HepG2 (cell line): Measurements from ENCODE around the gene ICAM2. TPM values are rescaled to one million over a fixed set of nuclear protein-coding genes. Genes with fewer than 3 reads are reported as not detected.

Source experiments
- ARNT2 ChIP-seq: sonication (generic); formaldehyde crosslinking; IDR thresholded peaks from 2 replicates; pipeline ENCODE4 v1.8.0; 2022; ENCODE audit warnings: mild to moderate bottlenecking, low read depth, missing genetic modification reagents, moderate library complexity
- ATF7 ChIP-seq, 2 experiments: fragments of 450-650 bp in 1 of 2; sonication (generic) in 1 of 2; formaldehyde crosslinking in 1 of 2; IDR thresholded peaks; 2 replicates each; pipeline versions ENCODE4 v1.4.0 to v1.6.1; 2016 to 2020; ENCODE audit warnings: antibody characterized with exemption in 1 of 2, mild to moderate bottlenecking in 1 of 2, missing genetic modification reagents in 1 of 2
- CREB1 ChIP-seq, 2 experiments: fragments of 450-650 bp in 1 of 2; IDR thresholded peaks; 2 replicates each; pipeline ENCODE4 v1.6.1; 2016 to 2017; ENCODE audit warnings: control low read depth in 1 of 2, mild to moderate bottlenecking in 1 of 2, missing compliant biosample characterization in 1 of 2, missing genetic modification characterization in 1 of 2
- E2F1 ChIP-seq: sonication (generic); formaldehyde crosslinking; IDR thresholded peaks from 2 replicates; pipeline ENCODE4 v1.5.0; 2020; ENCODE audit warnings: missing genetic modification reagents
- FOSL2 ChIP-seq: sonication (generic); formaldehyde crosslinking; IDR thresholded peaks from 2 replicates; pipeline ENCODE4 v1.4.0; 2020; ENCODE audit warnings: missing genetic modification reagents
- JUN ChIP-seq: sonication (generic); formaldehyde crosslinking; IDR thresholded peaks from 2 replicates; pipeline ENCODE4 v1.4.0; 2020; ENCODE audit warnings: mild to moderate bottlenecking, missing genetic modification reagents
- JUND ChIP-seq: sonication (generic); formaldehyde crosslinking; IDR thresholded peaks from 2 replicates; pipeline ENCODE4 v1.8.0; 2022; ENCODE audit warnings: mild to moderate bottlenecking, missing genetic modification reagents
- KDM3A ChIP-seq: IDR thresholded peaks from 2 replicates; pipeline ENCODE4 v1.6.1; 2018; ENCODE audit warnings: low read depth, missing compliant biosample characterization
- MLLT10 ChIP-seq: sonication (generic); formaldehyde crosslinking; IDR thresholded peaks from 2 replicates; pipeline ENCODE4 v1.4.0; 2020; ENCODE audit warnings: missing genetic modification reagents
- NCOR1 ChIP-seq: fragments of 200-600 bp; sonication (generic); IDR thresholded peaks from 2 replicates; pipeline ENCODE4 v1.7.0; 2017; ENCODE audit warnings: antibody characterized with exemption, low read length, borderline replicate concordance
- PHF5A ChIP-seq: IDR thresholded peaks from one replicate; pipeline ENCODE4 v1.6.1; 2018; ENCODE audit warnings: low read depth, missing genetic modification reagents; ENCODE audit not compliant: unreplicated experiment
- RCOR2 ChIP-seq: IDR thresholded peaks from 2 replicates; pipeline ENCODE4 v1.6.1; 2016; ENCODE audit warnings: missing biosample characterization, missing genetic modification reagents
- RFXAP ChIP-seq: sonication (generic); formaldehyde crosslinking; IDR thresholded peaks from 2 replicates; pipeline ENCODE4 v1.4.0; 2020; ENCODE audit warnings: missing genetic modification reagents, borderline replicate concordance
- RXRA ChIP-seq: sonication (generic); formaldehyde crosslinking; IDR thresholded peaks from 2 replicates; pipeline ENCODE4 v1.5.1; 2020; ENCODE audit warnings: missing genetic modification reagents
- SALL1 ChIP-seq: sonication (generic); formaldehyde crosslinking; IDR thresholded peaks from 2 replicates; pipeline ENCODE4 v1.8.0; 2022; ENCODE audit warnings: mild to moderate bottlenecking, missing genetic modification reagents
- ZBTB7B ChIP-seq: sonication (generic); formaldehyde crosslinking; IDR thresholded peaks from 2 replicates; pipeline ENCODE4 v1.4.0; 2020; ENCODE audit warnings: missing genetic modification reagents
- ZMYM3 ChIP-seq: sonication (generic); formaldehyde crosslinking; IDR thresholded peaks from 2 replicates; pipeline ENCODE4 v1.5.1; 2020; ENCODE audit warnings: mild to moderate bottlenecking, missing genetic modification reagents
- ZNF207 ChIP-seq: fragments of 450-650 bp; IDR thresholded peaks from 2 replicates; pipeline ENCODE4 v1.6.1; 2016; ENCODE audit warnings: antibody characterized with exemption, borderline replicate concordance
- ZNF225 ChIP-seq: sonication (generic); formaldehyde crosslinking; IDR thresholded peaks from 2 replicates; pipeline ENCODE4 v1.4.0; 2020; ENCODE audit warnings: mild to moderate bottlenecking, missing genetic modification reagents
- ZNF772 ChIP-seq: sonication (generic); formaldehyde crosslinking; IDR thresholded peaks from 2 replicates; pipeline ENCODE4 v1.5.0; 2020; ENCODE audit warnings: mild to moderate bottlenecking, missing genetic modification reagents
- ZSCAN30 ChIP-seq: sonication (generic); formaldehyde crosslinking; IDR thresholded peaks from 2 replicates; pipeline ENCODE4 v1.5.0; 2020; ENCODE audit warnings: mild to moderate bottlenecking, missing genetic modification reagents
- polyA plus RNA-seq, 8 experiments: library from polyadenylated mRNA; depleted of rRNA in 3 of 8; stranded (reverse) in 7 of 8; unstranded in 1 of 8; fragments of >200 nt; fragmentation: Illumina TruSeq in 4 of 8; extraction: Trizol in 4 of 8; gene quantifications; 2 replicates each; pipeline versions ENCODE4 v1.2.1 to v1.2.3, GENCODE V29; 2011 to 2016; ENCODE audit warnings: low read depth in 4 of 8, missing spikeins in 1 of 8, mixed read lengths in 1 of 8; ENCODE audit not compliant: insufficient read depth in 1 of 8
- total RNA-seq, 5 experiments: library from RNA; depleted of rRNA; stranded (reverse); fragments of >200 nt; fragmentation: Illumina TruSeq; extraction: Trizol; gene quantifications; 2 replicates each; pipeline ENCODE4 v1.2.3, GENCODE V29; 2016; ENCODE audit warnings: low read depth in 1 of 5
- TF ChIP-seq, protein P1 (sequence below): sonication (generic); formaldehyde crosslinking; IDR thresholded peaks from 2 replicates; pipeline ENCODE4 v1.4.0; 2020; ENCODE audit warnings: missing genetic modification reagents
- TF ChIP-seq, protein P2 (sequence below): IDR thresholded peaks from 2 replicates; pipeline ENCODE4 v1.6.1; 2016
- TF ChIP-seq, protein P3 (sequence below): sonication (generic); formaldehyde crosslinking; IDR thresholded peaks from 2 replicates; pipeline ENCODE4 v1.5.0; 2020; ENCODE audit warnings: missing genetic modification reagents
- TF ChIP-seq, protein P4 (sequence below): sonication (generic); formaldehyde crosslinking; IDR thresholded peaks from 2 replicates; pipeline ENCODE4 v1.4.0; 2020; ENCODE audit warnings: missing genetic modification reagents, low read depth, mild to moderate bottlenecking, borderline replicate concordance

ICAM2 gene
- total and polyA plus RNA-seq, 2 of the 13 experiments (the other 11 are each of a cell fraction or from before 2014, with no cell fraction given), result 10.9 to 20.8 TPM

DNA sequence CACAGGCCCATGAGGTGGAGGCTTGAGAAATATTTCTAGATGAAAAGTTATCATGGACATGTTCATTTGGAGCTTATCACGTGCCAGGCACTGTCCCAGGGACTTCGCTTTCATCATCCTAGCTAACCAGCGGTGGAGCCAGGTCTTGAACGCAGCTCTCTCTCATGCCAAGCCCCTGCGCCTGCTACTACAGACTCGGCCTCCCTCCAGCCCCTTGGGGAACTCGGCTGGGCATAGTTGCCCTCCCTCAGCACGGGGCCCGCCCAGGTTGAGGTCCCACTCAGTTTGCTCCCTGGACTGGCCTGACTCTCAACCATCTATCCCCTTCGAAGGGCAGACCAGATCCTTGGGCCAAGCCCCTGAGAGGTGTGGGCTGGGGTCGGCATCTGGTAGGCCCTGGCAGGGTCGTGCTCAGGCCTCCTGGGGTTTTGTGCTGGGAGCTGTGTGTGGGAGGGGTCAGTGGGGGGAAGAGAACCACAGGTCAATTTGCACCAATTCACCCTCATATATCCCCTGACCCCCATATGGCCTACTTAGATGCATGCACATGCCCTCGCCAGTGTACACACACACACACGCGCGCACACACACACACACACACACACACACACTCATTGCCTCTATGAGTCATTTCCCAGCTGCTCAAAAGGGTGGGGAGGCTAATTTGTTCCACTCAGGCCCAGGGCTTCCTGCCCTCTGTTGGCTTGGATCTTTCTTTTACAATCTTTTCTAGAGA is 35.6 kb downstream of the ICAM2 start (continued):
- TF ChIP-seq ZMYM3 (0 out of 2 replicates have a peak, but pooled peaks have one; percentile 21), SALL1 (CRISPR knock-in tag) (0 out of 2 replicates have a peak, but pooled peaks have one; percentile 25), ZBTB7B (CRISPR knock-in tag) (no peak), ZNF207 (no peak), MLLT10 (CRISPR knock-in tag) (no peak), CREB1 (IDR thresholded peaks at IDR 0.05) (peak; percentile 26; the same call in 1 of the 2 replicates), CREB1 (CRISPR knock-in tag; IDR thresholded peaks at IDR 0.05) (no peak), E2F1 (no peak), NCOR1 (no peak), ZNF772 (CRISPR knock-in tag) (no peak), FOSL2 (CRISPR knock-in tag) (peak; percentile 82), ATF7 (IDR thresholded peaks at IDR 0.05) (no peak), ATF7 (CRISPR knock-in tag; IDR thresholded peaks at IDR 0.05) (no peak), RFXAP (CRISPR knock-in tag) (no peak), ARNT2 (CRISPR knock-in tag) (no peak), ZNF225 (CRISPR knock-in tag) (no peak; the same call in 1 of the 2 replicates), PHF5A (CRISPR knock-in tag) (no peak), KDM3A (CRISPR knock-in tag) (no peak), RXRA (CRISPR knock-in tag) (no peak), RCOR2 (no peak), JUN (CRISPR knock-in tag) (peak; percentile 70; the same call in 1 of the 2 replicates), ZSCAN30 (no peak), JUND (CRISPR knock-in tag) (peak; percentile 85)
- TF ChIP-seq, protein P1, sequence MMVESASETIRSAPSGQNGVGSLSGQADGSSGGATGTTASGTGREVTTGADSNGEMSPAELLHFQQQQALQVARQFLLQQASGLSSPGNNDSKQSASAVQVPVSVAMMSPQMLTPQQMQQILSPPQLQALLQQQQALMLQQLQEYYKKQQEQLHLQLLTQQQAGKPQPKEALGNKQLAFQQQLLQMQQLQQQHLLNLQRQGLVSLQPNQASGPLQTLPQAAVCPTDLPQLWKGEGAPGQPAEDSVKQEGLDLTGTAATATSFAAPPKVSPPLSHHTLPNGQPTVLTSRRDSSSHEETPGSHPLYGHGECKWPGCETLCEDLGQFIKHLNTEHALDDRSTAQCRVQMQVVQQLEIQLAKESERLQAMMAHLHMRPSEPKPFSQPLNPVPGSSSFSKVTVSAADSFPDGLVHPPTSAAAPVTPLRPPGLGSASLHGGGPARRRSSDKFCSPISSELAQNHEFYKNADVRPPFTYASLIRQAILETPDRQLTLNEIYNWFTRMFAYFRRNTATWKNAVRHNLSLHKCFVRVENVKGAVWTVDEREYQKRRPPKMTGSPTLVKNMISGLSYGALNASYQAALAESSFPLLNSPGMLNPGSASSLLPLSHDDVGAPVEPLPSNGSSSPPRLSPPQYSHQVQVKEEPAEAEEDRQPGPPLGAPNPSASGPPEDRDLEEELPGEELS, result no peak
- TF ChIP-seq, protein P2, sequence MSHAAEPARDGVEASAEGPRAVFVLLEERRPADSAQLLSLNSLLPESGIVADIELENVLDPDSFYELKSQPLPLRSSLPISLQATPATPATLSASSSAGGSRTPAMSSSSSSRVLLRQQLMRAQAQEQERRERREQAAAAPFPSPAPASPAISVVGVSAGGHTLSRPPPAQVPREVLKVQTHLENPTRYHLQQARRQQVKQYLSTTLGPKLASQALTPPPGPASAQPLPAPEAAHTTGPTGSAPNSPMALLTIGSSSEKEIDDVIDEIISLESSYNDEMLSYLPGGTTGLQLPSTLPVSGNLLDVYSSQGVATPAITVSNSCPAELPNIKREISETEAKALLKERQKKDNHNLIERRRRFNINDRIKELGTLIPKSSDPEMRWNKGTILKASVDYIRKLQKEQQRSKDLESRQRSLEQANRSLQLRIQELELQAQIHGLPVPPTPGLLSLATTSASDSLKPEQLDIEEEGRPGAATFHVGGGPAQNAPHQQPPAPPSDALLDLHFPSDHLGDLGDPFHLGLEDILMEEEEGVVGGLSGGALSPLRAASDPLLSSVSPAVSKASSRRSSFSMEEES (CRISPR knock-in tag), result no peak
- TF ChIP-seq, protein P3, sequence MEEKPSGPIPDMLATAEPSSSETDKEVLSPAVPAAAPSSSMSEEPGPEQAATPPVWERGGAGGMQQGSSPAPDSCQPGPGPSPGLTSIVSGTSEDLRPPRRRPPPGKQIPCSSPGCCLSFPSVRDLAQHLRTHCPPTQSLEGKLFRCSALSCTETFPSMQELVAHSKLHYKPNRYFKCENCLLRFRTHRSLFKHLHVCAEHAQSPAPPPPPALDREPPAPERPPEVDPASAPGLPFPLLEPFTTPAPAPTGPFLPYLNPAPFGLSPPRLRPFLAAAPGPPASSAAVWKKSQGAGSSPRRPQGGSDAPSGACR (CRISPR knock-in tag), result no peak
- TF ChIP-seq, protein P4, sequence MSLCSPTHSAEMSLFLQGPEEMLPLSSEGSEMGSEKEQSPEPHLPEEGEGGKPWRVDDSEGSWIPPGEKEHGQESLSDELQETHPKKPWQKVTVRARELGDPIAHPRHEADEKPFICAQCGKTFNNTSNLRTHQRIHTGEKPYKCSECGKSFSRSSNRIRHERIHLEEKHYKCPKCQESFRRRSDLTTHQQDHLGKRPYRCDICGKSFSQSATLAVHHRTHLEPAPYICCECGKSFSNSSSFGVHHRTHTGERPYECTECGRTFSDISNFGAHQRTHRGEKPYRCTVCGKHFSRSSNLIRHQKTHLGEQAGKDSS (CRISPR knock-in tag), result no peak
